Natural killer cell (primary cell): Measurements from ENCODE around the gene ASTN2. TPM values are rescaled to one million over a fixed set of nuclear protein-coding genes. Genes with fewer than 3 reads are reported as not detected.

Experiments used
- ATAC-seq, 3 donors: fragments of 150-1000 bp in 2 of 3; fragments of 200-7000 bp in 1 of 3; cut with Tn5 transposase; 1 replicate in 1 of 3; 2 replicates in 2 of 3; pipeline ENCODE4 v1.10.0; 2021; ENCODE audit warnings: mild to moderate bottlenecking in 2 of 3, moderate library complexity in 2 of 3
- DNase-seq, 2 donors: peaks; one replicate each; pipeline versions ENCODE4 v3.0.0 to v3.0.0-alpha.2; 2013 to 2021; ENCODE audit warnings: mixed read lengths in 1 of 2
- H3K27ac ChIP-seq: one replicate; pipeline ENCODE4 v1.5.1; 2013; ENCODE audit warnings: mild to moderate bottlenecking, low read length
- H3K27me3 ChIP-seq: one replicate; pipeline ENCODE4 v1.6.1; 2013; ENCODE audit warnings: low read length; ENCODE audit not compliant: control insufficient read depth, insufficient read depth
- H3K36me3 ChIP-seq: one replicate; pipeline ENCODE4 v1.6.1; 2013; ENCODE audit warnings: low read length; ENCODE audit not compliant: control insufficient read depth, insufficient read depth
- H3K4me1 ChIP-seq: one replicate; pipeline ENCODE4 v1.6.1; 2013; ENCODE audit warnings: low read length; ENCODE audit not compliant: control insufficient read depth, insufficient read depth
- H3K4me3 ChIP-seq: one replicate; pipeline ENCODE4 v1.5.1; 2013; ENCODE audit warnings: low read length
- H3K9me3 ChIP-seq: one replicate; pipeline ENCODE4 v1.6.1; 2013; ENCODE audit warnings: low read length; ENCODE audit not compliant: control insufficient read depth, insufficient read depth
- H3K27ac Mint-ChIP-seq, 2 donors: one replicate each; pipeline ENCODE4 v1.8.0; 2022; ENCODE audit warnings: mild to moderate bottlenecking in 2 of 2, mixed read lengths in 2 of 2, moderate library complexity in 1 of 2
- H3K27me3 Mint-ChIP-seq, 2 donors: one replicate each; pipeline ENCODE4 v1.8.0; 2022; ENCODE audit warnings: low read depth in 2 of 2, mixed read lengths in 2 of 2
- H3K36me3 Mint-ChIP-seq: one replicate; pipeline ENCODE4 v1.8.0; 2022; ENCODE audit warnings: mixed read lengths
- H3K4me1 Mint-ChIP-seq, 2 donors: one replicate each; pipeline ENCODE4 v1.8.0; 2022; ENCODE audit warnings: mixed read lengths in 2 of 2
- H3K4me3 Mint-ChIP-seq: one replicate; pipeline ENCODE4 v1.8.0; 2022; ENCODE audit warnings: mild to moderate bottlenecking, moderate library complexity, mixed read lengths
- H3K9me3 Mint-ChIP-seq, 2 donors: one replicate each; pipeline ENCODE4 v1.8.0; 2022; ENCODE audit warnings: mixed read lengths in 2 of 2
- CTCF ChIP-seq: fragments of 200-600 bp; IDR thresholded peaks from one replicate; pipeline ENCODE4 v1.8.0; 2022; ENCODE audit warnings: antibody characterized with exemption
- WGBS: methylation state at CpG from one replicate; pipeline ENCODE4 v1.1.7; 2013; ENCODE audit warnings: missing lambda C conversion rate; ENCODE audit not compliant: insufficient coverage; 5-methylcytosine and 5-hydroxymethylcytosine counted together
- intact Hi-C: fragments of 100-400 bp; cut with micrococcal nuclease; formaldehyde crosslinking; loops from one replicate; pipeline ENCODE4 v1.14.2; 2022
- total RNA-seq, 4 donors: library from RNA; stranded (reverse); fragments of 120-200 nt in 1 of 4; gene quantifications; one replicate each; pipeline versions ENCODE4 v1.2.3 to v1.2.4, GENCODE V29; 2013 to 2022

ASTN2 gene
- total RNA-seq, 3 donors from 2014 or later (not counting 1 experiment from before 2014, with no cell fraction given) = 3.0 to 3.5 (median 3.2) TPM

GRCh38 chr9:116381350-116381749, 1033.5 kb downstream of the ASTN2 start:
- intact Hi-C loops = no loop called here

GRCh38 chr9:116380496-116380995, 1034.3 kb downstream of the ASTN2 start:
- Histone ChIP-seq H3K36me3 (no peaks in the 10 kb centered on the region), H3K9me3 (no peaks in the 10 kb centered on the region), H3K4me3 (no peak overlapping the region), H3K4me1 (no peaks in the 10 kb centered on the region), H3K27ac (no peak overlapping the region), H3K27me3 (no peaks in the 10 kb centered on the region)
- no peaks in the 10 kb centered on the region for H3K27me3 Mint-ChIP-seq
- H3K36me3 Mint-ChIP-seq = no peaks in the 10 kb centered on the region
- ATAC-seq (no peak), DNase-seq (no peak)
- no peaks in the 10 kb centered on the region for H3K4me1 Mint-ChIP-seq
- H3K9me3 Mint-ChIP-seq = peaks cover 2 to 4% of the 10 kb centered on the region in 2 donors
- H3K27ac Mint-ChIP-seq = no peak overlapping the region
- intact Hi-C loops = no loop called here
- H3K4me3 Mint-ChIP-seq = no peak overlapping the region
- no peak for TF ChIP-seq CTCF

More at GRCh38 chr9:116381350-116381749, 1033.5 kb downstream of the ASTN2 start:
- no peaks in the 10 kb centered on the region for H3K27me3 Mint-ChIP-seq
- Histone ChIP-seq H3K36me3 (no peaks in the 10 kb centered on the region), H3K4me1 (no peaks in the 10 kb centered on the region), H3K4me3 (no peak overlapping the region), H3K9me3 (no peaks in the 10 kb centered on the region), H3K27me3 (no peaks in the 10 kb centered on the region), H3K27ac (no peak overlapping the region)
- no peaks in the 10 kb centered on the region for H3K4me1 Mint-ChIP-seq
- peaks cover 2 to 4% of the 10 kb centered on the region in 2 donors for H3K9me3 Mint-ChIP-seq
- no peak overlapping the region for H3K4me3 Mint-ChIP-seq
- no peak for TF ChIP-seq CTCF
- no peaks in the 10 kb centered on the region for H3K36me3 Mint-ChIP-seq
- 86% methylated on average over 1 of the region's 2 CpGs for WGBS
- no peak overlapping the region for H3K27ac Mint-ChIP-seq
- ATAC-seq (no peak), DNase-seq (no peak)

- no peaks in the 10 kb centered on the region for H3K4me1 ChIP-seq
- no peak overlapping the region for H3K4me3 Mint-ChIP-seq
- H3K27me3 ChIP-seq = no peaks in the 10 kb centered on the region
- H3K4me3 ChIP-seq = no peak overlapping the region
- no peaks in the 10 kb centered on the region for H3K9me3 ChIP-seq
- H3K27me3 Mint-ChIP-seq = no peaks in the 10 kb centered on the region
- no peaks in the 10 kb centered on the region for H3K4me1 Mint-ChIP-seq
- DNase-seq = no peak
- intact Hi-C loops = no loop called here
- ATAC-seq = no peak
- H3K36me3 Mint-ChIP-seq = no peaks in the 10 kb centered on the region
- no peak for TF ChIP-seq CTCF
- H3K27ac Mint-ChIP-seq = no peak overlapping the region
- H3K27ac ChIP-seq = no peak overlapping the region
- 76% methylated on average over 2 of the region's 2 CpGs for WGBS
- no peaks in the 10 kb centered on the region for H3K36me3 ChIP-seq
- peaks cover 2 to 4% of the 10 kb centered on the region in 2 donors for H3K9me3 Mint-ChIP-seq
Measured at GRCh38 chr9:116379821-116380220, 1035.0 kb downstream of the ASTN2 start.

GRCh38 chr9:116378873-116379272, 1036.0 kb downstream of the ASTN2 start:
- H3K27ac ChIP-seq = no peak overlapping the region
- no peaks in the 10 kb centered on the region for H3K27me3 Mint-ChIP-seq
- H3K36me3 ChIP-seq = no peaks in the 10 kb centered on the region
- no peak overlapping the region for H3K27ac Mint-ChIP-seq
- H3K4me3 Mint-ChIP-seq = no peak overlapping the region
- no peaks in the 10 kb centered on the region for H3K36me3 Mint-ChIP-seq
- TF ChIP-seq CTCF = no peak
- H3K9me3 ChIP-seq = no peaks in the 10 kb centered on the region
- no peaks in the 10 kb centered on the region for H3K4me1 ChIP-seq
- WGBS = 91% methylated on average over 2 of the region's 2 CpGs
- intact Hi-C loops = no loop called here
- H3K4me3 ChIP-seq = no peak overlapping the region
- H3K9me3 Mint-ChIP-seq = peaks cover 2 to 6% of the 10 kb centered on the region in 2 donors
- H3K4me1 Mint-ChIP-seq = no peaks in the 10 kb centered on the region
- ATAC-seq = no peak
- no peak for DNase-seq
- H3K27me3 ChIP-seq = no peaks in the 10 kb centered on the region
